Body of pancreas (tissue), 4 donors: Measurements from ENCODE around the gene CAMK1D. TPM values are rescaled to one million over a fixed set of nuclear protein-coding genes. Genes with fewer than 3 reads are reported as not detected.

Experiments used
- ATAC-seq: fragments of 150-250 bp; one replicate; pipeline ENCODE4 v1.9.1; 2016
- DNase-seq, 4 donors: peaks; one replicate each; pipeline ENCODE4 v3.0.0-alpha.2; 2019
- H3K27ac ChIP-seq, 4 donors: fragments of 200-600 bp; sonication (generic); 1 replicate in 3 of 4; 2 replicates in 1 of 4; pipeline versions ENCODE4 v1.5.1 to v1.6.1; 2016 to 2019; ENCODE audit warnings: mild to moderate bottlenecking in 1 of 4, mixed read lengths in 1 of 4, moderate library complexity in 1 of 4
- H3K27me3 ChIP-seq, 2 donors: fragments of 200-600 bp; sonication (generic); one replicate each; pipeline ENCODE4 v1.6.0; 2016; ENCODE audit warnings: mild to moderate bottlenecking in 1 of 2
- H3K36me3 ChIP-seq, 2 donors: fragments of 200-600 bp; sonication (generic); replicated peaks in 1 of 2; 2 replicates each; pipeline ENCODE4 v1.5.1; 2016; ENCODE audit warnings: low read depth in 2 of 2; ENCODE audit not compliant: insufficient read depth in 1 of 2
- H3K4me1 ChIP-seq: fragments of 200-600 bp; sonication (generic); one replicate; pipeline ENCODE4 v1.6.0; 2016
- H3K4me3 ChIP-seq, 2 donors: fragments of 200-600 bp; sonication (generic); 1 replicate in 1 of 2; 2 replicates in 1 of 2; pipeline ENCODE4 v1.5.1; 2016 to 2019
- H3K9me3 ChIP-seq, 3 donors: fragments of 200-600 bp; sonication (generic); 1 replicate in 2 of 3; 2 replicates in 1 of 3; pipeline ENCODE4 v1.5.1; 2016
- CTCF ChIP-seq, 7 experiments: fragments of 450-650 bp in 4 of 7; fragments of 200-600 bp in 3 of 7; sonication (generic) in 3 of 7; IDR thresholded peaks; one replicate each; pipeline ENCODE4 v1.5.1; 2016 to 2019; ENCODE audit warnings: antibody characterized with exemption in 7 of 7
- POLR2A ChIP-seq, 3 donors: fragments of 450-650 bp; IDR thresholded peaks; one replicate each; pipeline ENCODE4 v1.6.1; 2016; ENCODE audit warnings: antibody characterized with exemption in 3 of 3, mild to moderate bottlenecking in 2 of 3
- WGBS, 2 donors: methylation state at CpG; one replicate each; pipeline ENCODE4 v1.1.5; 2017; 5-methylcytosine and 5-hydroxymethylcytosine counted together
- intact Hi-C: fragments of 100-400 bp; cut with DNase I; formaldehyde crosslinking; loops from one replicate; pipeline ENCODE4 v1.15.1; 2023
- total RNA-seq, 2 donors: library from RNA; depleted of rRNA; stranded (reverse); fragments of >200 nt; gene quantifications; one replicate each; pipeline ENCODE4 v1.1.0, GENCODE V29; 2016

Gene CAMK1D
- total RNA-seq, 2 donors from 2014 or later = 12.5 to 14.2 TPM

- WGBS, 2 donors = 59 to 60% methylated on average over 4 of the region's 4 CpGs
- DNase-seq (no peak), ATAC-seq (peak; percentile 50)
- intact Hi-C loops = no loop called here
- H3K27me3 ChIP-seq = no peaks in the 10 kb centered on the region
- H3K27ac ChIP-seq = peak overlapping the region in 1 of 4 donors; percentile 30
- TF ChIP-seq POLR2A (IDR thresholded peaks at IDR 0.05) (no peak), CTCF (IDR thresholded peaks at IDR 0.05) (no peak)
- no peaks in the 10 kb centered on the region for H3K9me3 ChIP-seq
- H3K4me3 ChIP-seq = no peak overlapping the region
- H3K4me1 ChIP-seq = peaks cover 14% of the 10 kb centered on the region
- no peaks in the 10 kb centered on the region for H3K36me3 ChIP-seq
Measured at GRCh38 chr10:12445701-12446334, 96.5 kb downstream of the CAMK1D start.

GRCh38 chr10:12448340-12448728, 99.0 kb downstream of the CAMK1D start:
- no peaks in the 10 kb centered on the region for H3K27me3 ChIP-seq
- TF ChIP-seq CTCF (IDR thresholded peaks at IDR 0.05) (no peak), POLR2A (IDR thresholded peaks at IDR 0.05) (no peak)
- no peak for DNase-seq
- H3K36me3 ChIP-seq = no peaks in the 10 kb centered on the region
- ATAC-seq = no peak
- no peak overlapping the region for H3K4me3 ChIP-seq
- 71 to 79% methylated on average over 3 of the region's 3 CpGs for WGBS, 2 donors
- H3K4me1 ChIP-seq = peaks cover 14% of the 10 kb centered on the region
- intact Hi-C loops = no loop called here
- H3K27ac ChIP-seq = no peak overlapping the region
- no peaks in the 10 kb centered on the region for H3K9me3 ChIP-seq

DNA sequence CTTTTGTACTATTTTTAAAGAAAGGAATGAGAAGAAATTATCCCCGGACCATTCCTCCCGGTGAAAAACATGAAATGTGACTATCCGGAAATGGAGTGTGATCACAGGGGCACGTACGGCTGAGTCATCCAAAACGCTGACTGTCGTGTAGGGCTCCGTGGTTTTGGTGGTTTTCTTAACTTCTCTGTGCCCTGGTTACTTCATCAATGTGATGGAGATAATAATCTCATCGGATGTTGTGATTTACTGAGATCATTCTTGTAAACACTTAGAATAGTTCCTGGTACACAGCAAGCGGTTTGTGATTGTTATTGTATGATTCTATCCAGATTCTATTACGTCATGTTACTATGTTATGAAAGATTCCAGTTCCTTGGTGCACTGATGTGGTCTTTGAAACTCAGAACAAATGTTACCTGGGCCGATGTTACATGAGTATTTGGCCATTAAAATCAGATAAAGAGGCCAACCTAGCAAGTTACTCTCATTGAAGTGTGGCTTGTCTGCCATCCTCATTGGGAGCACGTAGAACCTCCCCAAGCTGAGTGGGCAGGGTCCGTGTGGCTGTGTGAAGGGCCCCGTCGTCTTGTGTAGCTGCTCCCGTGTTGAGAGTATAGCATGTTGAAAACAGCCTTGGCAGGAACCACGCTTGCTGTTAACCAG, 99.5 kb downstream of the CAMK1D start:
- Histone ChIP-seq H3K27ac (no peak overlapping the region), H3K27me3 (no peaks in the 10 kb centered on the region), H3K4me3 (no peak overlapping the region), H3K36me3 (no peaks in the 10 kb centered on the region), H3K4me1 (peaks cover 14% of the 10 kb centered on the region), H3K9me3 (no peaks in the 10 kb centered on the region)
- no peak for ATAC-seq
- no peak for TF ChIP-seq POLR2A (IDR thresholded peaks at IDR 0.05)
- TF ChIP-seq CTCF (IDR thresholded peaks at IDR 0.05) = no peak
- DNase-seq = peak in 1 of 4 donors; percentile 39
- intact Hi-C loops = no loop called here
- 70 to 91% methylated on average over 17 to 18 of the region's 18 CpGs for WGBS, 2 donors

GRCh38 chr10:12455318-12455717, 106.0 kb downstream of the CAMK1D start:
- H3K4me1 ChIP-seq = peaks cover 7% of the 10 kb centered on the region
- 88 to 94% methylated on average over 5 of the region's 5 CpGs for WGBS, 2 donors
- TF ChIP-seq CTCF (IDR thresholded peaks at IDR 0.05) (no peak), POLR2A (IDR thresholded peaks at IDR 0.05) (no peak)
- H3K4me3 ChIP-seq = no peak overlapping the region
- DNase-seq (no peak), ATAC-seq (no peak)
- H3K9me3 ChIP-seq = no peaks in the 10 kb centered on the region
- H3K27ac ChIP-seq = no peak overlapping the region
- H3K27me3 ChIP-seq = no peaks in the 10 kb centered on the region
- H3K36me3 ChIP-seq = no peaks in the 10 kb centered on the region
- intact Hi-C loops = no loop called here

GRCh38 chr10:12455766-12456165, 106.4 kb downstream of the CAMK1D start:
- 39 to 43% methylated on average over 4 of the region's 4 CpGs for WGBS, 2 donors
- Histone ChIP-seq H3K27me3 (no peaks in the 10 kb centered on the region), H3K36me3 (no peaks in the 10 kb centered on the region), H3K4me1 (peaks cover 7% of the 10 kb centered on the region), H3K4me3 (no peak overlapping the region), H3K9me3 (no peaks in the 10 kb centered on the region), H3K27ac (no peak overlapping the region)
- DNase-seq (no peak), ATAC-seq (no peak)
- intact Hi-C loops = no loop called here
- TF ChIP-seq POLR2A (IDR thresholded peaks at IDR 0.05) (no peak), CTCF (IDR thresholded peaks at IDR 0.05) (no peak)
